DND-41 (cell line): ENCODE measurements around the gene ISCU.

Experiments
- ATAC-seq: fragments of 200-7000 bp; cut with Tn5 transposase; 3 replicates; pipeline ENCODE4 v1.9.1; 2021; ENCODE audit warnings: low read depth; ENCODE audit not compliant: insufficient read depth
- DNase-seq: peaks from one replicate; pipeline ENCODE4 v3.0.0-alpha.2; 2020
- H2AFZ ChIP-seq: 2 replicates; pipeline ENCODE4 v1.6.0; 2012; ENCODE audit warnings: low read depth, low read length
- H3K27ac ChIP-seq: 2 replicates; pipeline ENCODE4 v1.5.1; 2012; ENCODE audit warnings: low read length, inconsistent platforms
- H3K27me3 ChIP-seq: fragments of 200-600 bp; sonication (generic); 2 replicates; pipeline ENCODE4 v1.6.0; 2012; ENCODE audit warnings: low read length, mild to moderate bottlenecking, inconsistent platforms; ENCODE audit not compliant: insufficient read depth, poor library complexity
- H3K36me3 ChIP-seq: 2 replicates; pipeline ENCODE4 v1.5.1; 2012; ENCODE audit warnings: low read length, inconsistent platforms; ENCODE audit not compliant: insufficient read depth
- H3K4me1 ChIP-seq: 2 replicates; pipeline ENCODE4 v1.5.1; 2012; ENCODE audit warnings: mild to moderate bottlenecking, low read length; ENCODE audit not compliant: insufficient read depth
- H3K4me2 ChIP-seq: 2 replicates; pipeline ENCODE4 v1.6.0; 2012; ENCODE audit warnings: mild to moderate bottlenecking, moderate library complexity, low read length, inconsistent platforms; ENCODE audit not compliant: insufficient read depth
- H3K4me3 ChIP-seq, 2 experiments: fragments of 200-600 bp in 1 of 2; shearing (Covaris generic) in 1 of 2; 2 replicates each; pipeline ENCODE4 v1.5.1; 2012 to 2016; ENCODE audit warnings: inconsistent platforms in 2 of 2, low read length in 2 of 2, mild to moderate bottlenecking in 2 of 2, low read depth in 1 of 2, moderate library complexity in 1 of 2
- H3K79me2 ChIP-seq: 2 replicates; pipeline ENCODE4 v1.6.0; 2012; ENCODE audit warnings: low read length, inconsistent platforms; ENCODE audit not compliant: insufficient read depth
- H3K9ac ChIP-seq: 2 replicates; pipeline ENCODE4 v1.6.0; 2012; ENCODE audit warnings: low read depth, mild to moderate bottlenecking, inconsistent platforms, low read length, moderate library complexity
- H3K9me3 ChIP-seq: 2 replicates; pipeline ENCODE4 v1.5.1; 2012; ENCODE audit warnings: low read length, moderate library complexity, mild to moderate bottlenecking, inconsistent platforms; ENCODE audit not compliant: insufficient read depth, severe bottlenecking
- H4K20me1 ChIP-seq: 2 replicates; pipeline ENCODE4 v1.6.0; 2012; ENCODE audit warnings: low read length; ENCODE audit not compliant: insufficient read depth
- CTCF ChIP-seq: IDR thresholded peaks from 2 replicates; pipeline ENCODE4 v1.5.1; 2012; ENCODE audit warnings: borderline replicate concordance, low read length, moderate library complexity, mild to moderate bottlenecking; ENCODE audit not compliant: poor library complexity, severe bottlenecking; ENCODE audit errors: extremely low read depth
- EZH2 ChIP-seq: IDR thresholded peaks from 3 replicates; pipeline ENCODE4 v1.6.1; 2012; ENCODE audit warnings: borderline replicate concordance, low read depth, mild to moderate bottlenecking, moderate library complexity, low read length, inconsistent platforms; ENCODE audit not compliant: severe bottlenecking

Gene ISCU

GRCh38 chr12:108581311-108582227 lies 19.2 kb downstream of the ISCU start:
- Histone ChIP-seq H3K4me3 (no peak overlapping the region), H3K36me3 (no peaks in the 10 kb centered on the region), H2AFZ (no peak overlapping the region), H3K4me2 (no peak overlapping the region), H3K9me3 (no peaks in the 10 kb centered on the region), H3K27ac (no peak overlapping the region), H3K79me2 (no peaks in the 10 kb centered on the region), H3K4me1 (no peaks in the 10 kb centered on the region), H4K20me1 (no peaks in the 10 kb centered on the region), H3K27me3 (no peaks in the 10 kb centered on the region), H3K9ac (no peak overlapping the region)
- TF ChIP-seq EZH2 (no peak), CTCF (no peak)
- DNase-seq: no peak
- no peak for ATAC-seq

- Histone ChIP-seq H3K4me3 (no peak overlapping the region), H2AFZ (no peak overlapping the region), H3K36me3 (no peaks in the 10 kb centered on the region), H3K9me3 (no peaks in the 10 kb centered on the region), H3K4me1 (no peaks in the 10 kb centered on the region), H3K9ac (no peak overlapping the region), H3K79me2 (no peaks in the 10 kb centered on the region), H4K20me1 (no peaks in the 10 kb centered on the region), H3K27ac (no peak overlapping the region), H3K4me2 (no peak overlapping the region), H3K27me3 (no peaks in the 10 kb centered on the region)
- TF ChIP-seq CTCF: no peak
- TF ChIP-seq EZH2: no peak
- ATAC-seq (no peak), DNase-seq (no peak)
Observed at GRCh38 chr12:108582509-108582908, 20.1 kb downstream of the ISCU start.

GRCh38 chr12:108582978-108583770 lies 20.8 kb downstream of the ISCU start:
- no peak overlapping the region for H2AFZ ChIP-seq
- H3K27ac ChIP-seq: no peak overlapping the region
- no peaks in the 10 kb centered on the region for H3K79me2 ChIP-seq
- no peak for ATAC-seq
- H3K4me3 ChIP-seq: no peak overlapping the region
- no peak overlapping the region for H3K9ac ChIP-seq
- no peak for DNase-seq
- no peaks in the 10 kb centered on the region for H4K20me1 ChIP-seq
- H3K4me1 ChIP-seq: no peaks in the 10 kb centered on the region
- no peak overlapping the region for H3K4me2 ChIP-seq
- TF ChIP-seq CTCF (no peak), EZH2 (no peak)
- H3K36me3 ChIP-seq: no peaks in the 10 kb centered on the region
- no peaks in the 10 kb centered on the region for H3K9me3 ChIP-seq
- H3K27me3 ChIP-seq: no peaks in the 10 kb centered on the region
